NCI-H510A (cell line): ENCODE results near the gene JPH4.
"Not testable (repeated sequence)": the region's sequence is repeated elsewhere in the genome, so short reads cannot be mapped to it uniquely, and the experiment has no call there.

ENCODE experiments used
- DNase-seq: peaks from one replicate; lab custom pipeline; 2025; lab: John Stamatoyannopoulos, UW

JPH4 gene

GRCh38 chr14:23608454-23608853, 29.9 kb upstream of the JPH4 start:
- no peak for DNase-seq

GRCh38 chr14:23605931-23606585, 27.5 kb upstream of the JPH4 start:
- DNase-seq, result no peak

- DNase-seq, result no peak
These were observed 26.1 kb upstream of the JPH4 start for GRCh38 chr14:23604675-23605170.

GRCh38 chr14:23604148-23604547, 25.6 kb upstream of the JPH4 start:
- DNase-seq, result no peak

GRCh38 chr14:23603103-23603502, 24.5 kb upstream of the JPH4 start:
- no peak for DNase-seq

- no peak for DNase-seq
These were observed 23.8 kb upstream of the JPH4 start for GRCh38 chr14:23602181-23603095.

GRCh38 chr14:23601845-23602180, 23.2 kb upstream of the JPH4 start:
- DNase-seq, result no peak

GRCh38 chr14:23601424-23601823, 22.8 kb upstream of the JPH4 start:
- no peak for DNase-seq

GRCh38 chr14:23600806-23601205, 22.2 kb upstream of the JPH4 start:
- no peak for DNase-seq

GRCh38 chr14:23600322-23600707, 21.7 kb upstream of the JPH4 start:
- DNase-seq, result no peak

GRCh38 chr14:23594191-23594590, 15.6 kb upstream of the JPH4 start:
- DNase-seq, result not testable (repeated sequence)

GRCh38 chr14:23590198-23590597, 11.6 kb upstream of the JPH4 start:
- DNase-seq, result no peak

- no peak for DNase-seq
These were observed 11.0 kb upstream of the JPH4 start for GRCh38 chr14:23589606-23590005.

GRCh38 chr14:23588884-23589598, 10.5 kb upstream of the JPH4 start:
- DNase-seq, result peak; percentile 62

- not testable (repeated sequence) for DNase-seq
These were observed 6.1 kb upstream of the JPH4 start for GRCh38 chr14:23584527-23585203.

- DNase-seq, result not testable (repeated sequence)
These were observed 5.4 kb upstream of the JPH4 start for GRCh38 chr14:23583761-23584526.

GRCh38 chr14:23582906-23583760, 4.5 kb upstream of the JPH4 start:
- no peak for DNase-seq

GRCh38 chr14:23580948-23581281, 2.3 kb upstream of the JPH4 start:
- DNase-seq, result no peak

GRCh38 chr14:23580152-23580926, 1.7 kb upstream of the JPH4 start:
- DNase-seq, result no peak

GRCh38 chr14:23579739-23580138, 1.1 kb upstream of the JPH4 start:
- no peak for DNase-seq
